Lung microvascular endothelial cell (primary cell): Measurements from ENCODE around the gene OSBPL6. TPM values are rescaled to one million over a fixed set of nuclear protein-coding genes. Genes with fewer than 3 reads are reported as not detected.
A peak's percentile ranks its signal among the peaks of the same experiment; 100 is the strongest.
"Not testable (repeated sequence)": the region's sequence is repeated elsewhere in the genome, so short reads cannot be mapped to it uniquely, and the experiment has no call there.

Experiments
- DNase-seq, 2 donors: peaks; one replicate each; pipeline versions ENCODE4 v3.0.0 to v3.0.0-alpha.2; 2010; ENCODE audit warnings: low read depth in 2 of 2
- total RNA-seq: library from RNA; depleted of rRNA; stranded (reverse); fragments of >200 nt; gene quantifications from 2 replicates; pipeline ENCODE4 v1.2.1, GENCODE V29; 2014

OSBPL6 gene
- total RNA-seq, 1 donor from 2014 or later, result 4.0 TPM

- not testable (repeated sequence) for DNase-seq
These were observed 4.1 kb downstream of the OSBPL6 start for GRCh38 chr2:178198441-178198840.

- no peak for DNase-seq
These were observed 5.0 kb downstream of the OSBPL6 start for GRCh38 chr2:178199334-178199733.

DNA sequence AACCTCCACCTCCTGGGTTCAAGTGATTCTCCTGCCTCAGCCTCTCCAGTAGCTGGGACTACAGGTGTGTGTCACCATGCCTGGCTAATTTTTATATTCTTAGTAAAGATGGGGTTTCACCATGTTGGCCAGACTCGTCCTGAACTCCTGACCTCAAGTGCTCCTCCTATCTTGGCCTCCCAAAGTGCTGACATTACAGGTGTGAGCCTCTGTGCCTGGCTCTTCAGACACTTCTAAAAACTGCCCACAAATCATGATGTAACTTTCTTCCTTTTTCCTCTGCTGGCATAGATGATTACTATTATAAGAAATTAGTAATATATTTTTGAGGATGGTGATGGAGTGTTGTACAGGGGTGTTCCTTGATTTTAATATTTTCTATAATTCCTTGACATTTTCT is 6.0 kb downstream of the OSBPL6 start:
- no peak for DNase-seq

DNA sequence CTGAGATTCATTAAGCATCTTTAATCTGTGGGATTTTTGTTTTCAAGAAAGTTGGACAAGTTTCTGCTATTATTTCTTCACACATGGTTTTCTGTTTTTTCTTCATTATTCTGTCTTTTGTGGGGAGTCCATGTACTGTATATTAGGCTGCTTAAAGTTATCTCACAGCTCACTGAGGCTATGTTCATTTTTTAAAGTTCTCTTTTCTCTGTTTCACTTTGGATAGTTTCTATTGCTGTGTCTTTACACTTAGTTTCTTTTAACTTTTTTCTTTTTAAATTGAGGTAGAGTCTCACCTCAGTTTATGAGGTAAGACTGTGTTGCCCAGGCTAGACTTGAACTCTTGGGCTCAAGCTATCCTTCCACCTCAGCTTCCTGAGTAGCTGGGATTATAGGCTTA is 8.6 kb downstream of the OSBPL6 start:
- no peak for DNase-seq

DNA sequence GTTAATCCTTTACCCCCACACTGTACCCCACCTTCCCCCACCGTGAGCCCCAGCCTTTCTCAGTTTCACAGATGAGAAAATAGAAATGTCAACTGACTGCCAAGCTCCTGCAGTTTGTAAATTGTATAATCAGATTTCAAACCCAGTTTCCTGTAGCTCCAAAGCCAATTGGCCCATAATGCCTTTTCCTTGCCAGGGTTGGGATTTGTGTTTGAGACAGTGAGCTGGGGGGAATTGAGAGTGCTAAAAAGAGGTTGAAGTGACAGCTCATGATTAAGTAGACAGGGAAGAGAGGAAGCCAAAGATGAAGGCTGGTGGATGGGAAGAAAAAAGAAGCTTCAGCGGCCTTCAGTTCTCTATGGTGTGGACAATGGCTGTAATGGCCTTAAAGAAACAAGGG is 10.7 kb downstream of the OSBPL6 start:
- peak in 1 of 2 donors; percentile 19 for DNase-seq

GRCh38 chr2:178205853-178206521 is 11.7 kb downstream of the OSBPL6 start:
- peak in 1 of 2 donors; percentile 32 for DNase-seq

GRCh38 chr2:178208336-178208735 is 14.0 kb downstream of the OSBPL6 start:
- DNase-seq, result no peak

GRCh38 chr2:178208817-178209216 is 14.5 kb downstream of the OSBPL6 start:
- peak in 1 of 2 donors; percentile 20 for DNase-seq

DNA sequence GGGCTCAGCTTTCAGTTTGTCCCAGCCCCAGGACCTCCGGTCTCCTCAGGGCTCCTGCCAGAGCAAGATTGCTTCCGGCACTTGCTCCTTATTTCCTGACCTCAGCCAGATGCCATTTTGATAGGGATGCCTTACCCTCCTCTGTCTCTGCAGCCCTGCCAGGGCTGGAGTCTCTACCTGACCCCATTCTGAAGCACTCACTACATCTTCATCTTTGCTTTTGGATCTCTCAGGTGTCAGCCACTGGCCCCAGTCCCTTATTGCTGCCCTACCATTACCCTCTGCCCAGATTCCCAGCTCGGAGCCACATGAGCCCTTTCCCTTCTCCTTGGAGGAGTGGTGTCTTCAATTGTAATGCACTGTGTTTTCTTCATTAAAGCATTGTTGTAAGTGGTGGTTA is 17.1 kb downstream of the OSBPL6 start:
- DNase-seq, result no peak

- no peak for DNase-seq
These were observed 17.6 kb downstream of the OSBPL6 start for GRCh38 chr2:178211943-178212342.

GRCh38 chr2:178213991-178214390 is 19.7 kb downstream of the OSBPL6 start:
- DNase-seq, result no peak

DNA sequence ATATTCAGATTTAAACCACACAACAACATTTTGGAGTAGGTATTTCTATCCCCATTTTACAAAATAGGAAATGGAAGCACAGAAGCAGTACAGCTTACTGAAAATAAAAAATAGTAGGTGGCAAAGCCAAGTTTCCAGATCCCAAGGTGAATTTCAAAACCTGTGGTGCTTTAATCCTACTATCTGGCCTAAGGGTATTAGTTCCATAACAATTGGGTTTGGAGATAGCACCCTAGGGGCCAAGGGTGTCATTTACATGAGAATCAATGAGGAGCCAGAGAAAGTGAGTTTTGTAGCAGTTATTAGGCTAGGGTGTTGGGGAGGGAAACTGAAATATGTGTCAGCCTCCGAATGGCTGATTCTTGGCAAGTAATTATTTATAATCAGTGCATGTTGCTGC is 24.9 kb downstream of the OSBPL6 start:
- no peak for DNase-seq

- DNase-seq, result no peak
These were observed 26.5 kb downstream of the OSBPL6 start for GRCh38 chr2:178220814-178221213.

GRCh38 chr2:178221556-178221955 is 27.2 kb downstream of the OSBPL6 start:
- no peak for DNase-seq

GRCh38 chr2:178223806-178224205 is 29.5 kb downstream of the OSBPL6 start:
- DNase-seq, result no peak

DNA sequence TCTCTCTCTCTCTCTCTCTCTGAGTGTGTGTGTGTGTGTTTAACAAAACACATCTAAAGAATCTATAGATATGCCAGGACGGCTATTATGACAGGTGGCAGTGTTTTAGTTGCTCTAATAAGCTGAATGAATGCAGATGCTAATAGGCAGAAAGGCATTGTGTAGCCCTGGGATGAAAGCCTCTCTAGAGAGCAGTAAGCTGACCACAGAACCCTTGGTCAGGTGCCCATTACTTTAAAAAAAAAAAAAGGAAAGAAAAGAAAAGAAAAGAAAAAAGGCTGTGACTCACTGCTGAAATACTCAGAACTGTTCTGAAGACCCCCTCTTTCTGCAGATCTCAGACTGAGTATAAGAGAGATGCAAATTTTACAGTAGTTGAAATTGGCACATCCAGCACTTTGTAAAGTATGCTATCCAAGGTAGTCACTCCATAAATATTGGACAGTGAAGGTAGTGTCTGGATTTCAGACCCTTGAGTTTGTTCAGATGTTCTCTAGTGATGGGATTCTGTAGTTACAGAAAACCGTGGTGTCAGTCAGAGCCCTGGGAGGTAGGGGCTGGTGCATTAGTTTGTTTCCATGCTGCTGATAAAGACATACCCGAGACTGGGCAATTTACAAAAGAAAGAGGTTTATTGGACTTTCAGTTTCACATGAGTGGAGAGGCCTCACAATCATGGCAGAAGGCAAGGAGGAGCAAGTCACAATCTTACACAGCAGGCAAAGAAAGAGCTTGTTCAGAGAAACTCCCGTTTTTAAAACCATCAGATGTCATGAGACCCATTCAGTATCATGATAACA is 30.9 kb downstream of the OSBPL6 start:
- DNase-seq, result no peak

- peak; percentile 52 to 74 for DNase-seq
These were observed 32.9 kb downstream of the OSBPL6 start for GRCh38 chr2:178227187-178227586.

DNA sequence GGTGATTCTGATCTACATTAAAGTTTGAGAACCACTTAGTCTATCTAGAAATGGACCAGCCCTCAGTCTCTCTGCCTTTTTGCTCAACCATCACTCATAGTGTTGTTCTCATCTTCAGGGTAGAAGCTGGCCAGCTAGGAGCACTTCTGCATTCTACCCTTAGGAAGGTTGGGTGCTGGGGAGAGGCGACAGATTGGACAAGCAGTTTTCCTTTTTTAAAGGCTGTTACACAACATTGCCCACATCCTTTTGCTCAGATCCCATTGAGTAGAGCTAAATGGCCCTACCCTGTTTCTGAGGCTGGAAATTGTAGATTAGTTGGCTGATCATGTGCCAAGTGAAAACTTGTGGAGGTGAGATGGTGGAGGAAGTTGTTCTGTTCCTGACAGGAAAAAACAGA is 35.6 kb downstream of the OSBPL6 start:
- DNase-seq, result no peak

DNA sequence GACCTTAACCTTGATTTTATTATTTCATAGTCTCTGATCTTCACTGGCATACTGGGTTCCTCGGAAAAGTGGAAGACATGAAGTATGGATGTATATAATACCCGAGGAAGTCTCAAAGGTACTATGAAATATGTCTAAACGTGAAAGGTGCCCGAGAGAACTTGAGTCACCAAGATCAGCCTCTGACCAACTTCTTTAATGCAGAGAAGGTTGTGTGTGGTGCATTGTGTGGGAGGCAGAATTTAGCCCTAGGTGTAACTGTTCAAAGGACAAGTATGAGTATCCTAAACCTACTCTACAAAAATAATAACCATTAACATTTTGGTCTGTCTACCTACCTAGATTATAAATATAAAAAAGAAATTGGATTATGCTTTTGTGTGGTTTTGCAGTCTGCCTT is 36.1 kb downstream of the OSBPL6 start:
- DNase-seq, result no peak

DNA sequence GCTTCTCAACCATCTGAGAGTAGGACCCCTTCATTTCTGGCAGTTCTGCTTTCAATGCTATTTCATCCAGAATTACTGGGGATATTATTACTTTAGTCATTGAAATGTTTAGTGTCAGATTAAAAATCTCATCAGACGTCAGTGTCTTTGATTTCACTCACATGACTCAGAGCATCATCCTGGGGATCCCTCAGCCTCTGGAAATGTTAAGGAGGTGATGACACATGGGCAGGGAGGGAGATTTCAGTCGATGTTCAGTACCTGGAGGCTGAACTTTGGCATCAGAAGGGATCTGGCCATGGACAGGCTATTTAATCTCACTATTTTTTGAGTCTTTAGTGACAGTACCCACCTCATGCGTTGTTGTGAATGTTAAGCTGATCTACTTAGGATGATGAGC is 39.1 kb downstream of the OSBPL6 start:
- DNase-seq, result peak in 1 of 2 donors; percentile 36

GRCh38 chr2:178234648-178235047 is 40.3 kb downstream of the OSBPL6 start:
- no peak for DNase-seq

- no peak for DNase-seq
These were observed 43.3 kb downstream of the OSBPL6 start for GRCh38 chr2:178237488-178238153.

DNA sequence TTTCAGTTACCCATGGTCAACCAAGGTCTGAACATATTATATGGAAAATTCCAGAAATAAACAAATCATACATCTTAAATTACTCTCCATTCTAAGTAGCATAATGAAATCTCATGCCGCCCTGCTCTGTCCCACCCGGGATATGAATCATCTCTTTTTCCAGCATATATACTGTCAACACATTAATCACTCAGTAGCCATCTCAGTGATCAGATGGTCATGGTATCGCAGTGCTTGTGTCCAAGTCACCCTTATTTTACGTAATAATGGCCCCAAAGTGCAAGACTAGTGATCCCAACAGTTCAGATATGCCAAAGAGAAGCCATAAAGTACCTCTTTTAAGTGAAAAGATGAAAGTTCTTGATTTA is 43.8 kb downstream of the OSBPL6 start:
- peak in 1 of 2 donors; percentile 63 for DNase-seq
